H1 (cell line): ENCODE data around the gene EPHA4. TPM values are rescaled to one million over a fixed set of nuclear protein-coding genes. Genes with fewer than 3 reads are reported as not detected.

Source experiments
- CTCF ChIA-PET: fragments of 300-600 bp; sonication (Branson Sonifier 250); formaldehyde crosslinking; loops from one replicate; lab custom pipeline; 2021; ENCODE audit not compliant: partially characterized antibody; lab: Charles Lee
- POLR2A ChIA-PET: fragments of 300-600 bp; sonication (Branson Sonifier 250); formaldehyde crosslinking; loops from one replicate; lab custom pipeline; 2021; ENCODE audit warnings: inconsistent platforms; ENCODE audit not compliant: partially characterized antibody; lab: Charles Lee
- DNase-seq, 2 experiments: peaks; one replicate each; pipeline versions ENCODE4 v3.0.0 to v3.0.0-alpha.2; 2010 to 2022; ENCODE audit warnings: low spot score in 2 of 2, low read depth in 1 of 2, mixed read lengths in 1 of 2
- FAIRE-seq: peaks from 2 replicates; lab custom pipeline; 2011; peaks lifted over from hg19 to GRCh38; lab: Jason Lieb, UNC
- H2AFZ ChIP-seq: 2 replicates; pipeline ENCODE4 v1.8.1; 2012; ENCODE audit warnings: low read length, inconsistent platforms
- H2AK5ac ChIP-seq: 2 replicates; pipeline ENCODE4 v1.6.1; 2013; ENCODE audit warnings: low read depth, low read length
- H2BK120ac ChIP-seq: replicated peaks from 2 replicates; pipeline ENCODE3; 2013; ENCODE audit warnings: low read depth, low read length, inconsistent platforms
- H2BK12ac ChIP-seq: 2 replicates; pipeline ENCODE4 v1.6.1; 2013; ENCODE audit warnings: low read depth, low read length
- H2BK15ac ChIP-seq: 2 replicates; pipeline ENCODE4 v1.6.1; 2013; ENCODE audit warnings: low read length
- H2BK20ac ChIP-seq: 2 replicates; pipeline ENCODE4 v1.6.1; 2013; ENCODE audit warnings: low read length
- H2BK5ac ChIP-seq: 2 replicates; pipeline ENCODE4 v1.6.1; 2013; ENCODE audit warnings: low read depth, low read length
- H3K14ac ChIP-seq: 2 replicates; pipeline ENCODE4 v1.6.1; 2013; ENCODE audit warnings: inconsistent platforms; ENCODE audit not compliant: insufficient read length
- H3K18ac ChIP-seq: 2 replicates; pipeline ENCODE4 v1.6.1; 2013; ENCODE audit warnings: low read length; ENCODE audit errors: extremely low read depth
- H3K23ac ChIP-seq: 2 replicates; pipeline ENCODE4 v1.6.1; 2013; ENCODE audit warnings: inconsistent platforms; ENCODE audit not compliant: insufficient read length
- H3K23me2 ChIP-seq: 2 replicates; pipeline ENCODE4 v1.6.1; 2013; ENCODE audit warnings: low read depth, low read length
- H3K27ac ChIP-seq: 2 replicates; pipeline ENCODE4 v1.6.1; 2011; ENCODE audit warnings: low read depth, low read length, inconsistent platforms
- H3K27me3 ChIP-seq, 4 experiments: replicated peaks in 1 of 4; 1 replicate in 1 of 4; 2 replicates in 3 of 4; pipeline versions ENCODE4 v1.6.1 to v1.8.1; 2011 to 2013; ENCODE audit warnings: low read length in 3 of 4, mild to moderate bottlenecking in 3 of 4, inconsistent platforms in 2 of 4, mixed read lengths in 2 of 4, moderate library complexity in 1 of 4; ENCODE audit not compliant: control insufficient read depth in 3 of 4, insufficient read depth in 3 of 4; ENCODE audit errors: extremely low read depth in 1 of 4
- H3K36me3 ChIP-seq, 4 experiments: 2 replicates each; pipeline versions ENCODE4 v1.6.1 to v1.8.1; 2011 to 2013; ENCODE audit warnings: mild to moderate bottlenecking in 4 of 4, low read length in 3 of 4, moderate library complexity in 2 of 4, control low read depth in 1 of 4, inconsistent platforms in 1 of 4; ENCODE audit not compliant: insufficient read depth in 4 of 4, control insufficient read depth in 2 of 4
- H3K4ac ChIP-seq: replicated peaks from 2 replicates; pipeline ENCODE3; 2013; ENCODE audit warnings: low read length, low read depth, mixed read lengths, inconsistent platforms; ENCODE audit not compliant: insufficient read length
- H3K4me1 ChIP-seq, 4 experiments: replicated peaks in 1 of 4; 1 replicate in 1 of 4; 2 replicates in 3 of 4; pipeline versions ENCODE4 v1.6.1 to v1.8.1; 2011 to 2013; ENCODE audit warnings: low read length in 3 of 4, inconsistent platforms in 2 of 4, mixed read lengths in 1 of 4; ENCODE audit not compliant: insufficient read depth in 4 of 4, control insufficient read depth in 3 of 4
- H3K4me2 ChIP-seq, 2 experiments: 2 replicates each; pipeline versions ENCODE4 v1.6.1 to v1.8.1; 2011 to 2013; ENCODE audit warnings: low read depth in 2 of 2, low read length in 2 of 2, control low read depth in 1 of 2, inconsistent platforms in 1 of 2, mild to moderate bottlenecking in 1 of 2; ENCODE audit not compliant: insufficient read depth in 1 of 2
- H3K4me3 ChIP-seq, 4 experiments: fragments of 200-600, 300-600 bp in 1 of 4; sonication (generic), shearing (Covaris generic), sonication (Bioruptor Twin) in 1 of 4; 2 replicates each; pipeline versions ENCODE4 v1.5.1 to v1.8.1; 2011 to 2016; ENCODE audit warnings: low read length in 4 of 4, low read depth in 3 of 4, control low read depth in 2 of 4, inconsistent platforms in 2 of 4, mild to moderate bottlenecking in 2 of 4, mixed read lengths in 1 of 4, moderate library complexity in 1 of 4; ENCODE audit not compliant: insufficient read depth in 2 of 4; ENCODE audit errors: extremely low read depth in 1 of 4
- H3K56ac ChIP-seq: replicated peaks from 2 replicates; pipeline ENCODE3; 2013; ENCODE audit warnings: low read depth, mild to moderate bottlenecking, mixed read lengths, low read length, inconsistent platforms; ENCODE audit not compliant: insufficient read length
- H3K79me1 ChIP-seq: 2 replicates; pipeline ENCODE4 v1.6.1; 2013; ENCODE audit warnings: low read depth, low read length, control low read depth
- H3K79me2 ChIP-seq, 2 experiments: 2 replicates each; pipeline versions ENCODE4 v1.6.1 to v1.8.1; 2012 to 2013; ENCODE audit warnings: low read length in 2 of 2, mild to moderate bottlenecking in 2 of 2, inconsistent platforms in 1 of 2; ENCODE audit not compliant: insufficient read depth in 2 of 2, control insufficient read depth in 1 of 2
- H3K9ac ChIP-seq, 4 experiments: replicated peaks in 1 of 4; 1 replicate in 1 of 4; 2 replicates in 3 of 4; pipeline versions ENCODE4 v1.6.1 to v1.8.1; 2011 to 2013; ENCODE audit warnings: low read depth in 3 of 4, low read length in 3 of 4, control low read depth in 2 of 4, mild to moderate bottlenecking in 2 of 4, moderate library complexity in 2 of 4, inconsistent platforms in 1 of 4; ENCODE audit errors: extremely low read depth in 1 of 4
- H3K9me3 ChIP-seq, 2 experiments: 2 replicates each; pipeline versions ENCODE4 v1.6.1 to v1.8.1; 2012 to 2013; ENCODE audit warnings: mild to moderate bottlenecking in 2 of 2, moderate library complexity in 2 of 2, control low read depth in 1 of 2, inconsistent platforms in 1 of 2, low read depth in 1 of 2, low read length in 1 of 2, mixed read lengths in 1 of 2; ENCODE audit not compliant: insufficient read depth in 2 of 2
- H4K20me1 ChIP-seq, 2 experiments: replicated peaks in 1 of 2; 2 replicates each; pipeline versions ENCODE3 to v1.8.1; 2011 to 2013; ENCODE audit warnings: inconsistent platforms in 2 of 2, low read length in 2 of 2, mild to moderate bottlenecking in 1 of 2; ENCODE audit not compliant: insufficient read depth in 2 of 2, control insufficient read depth in 1 of 2
- H4K5ac ChIP-seq: 2 replicates; pipeline ENCODE4 v1.6.1; 2013; ENCODE audit warnings: low read length, low read depth, mixed read lengths, inconsistent platforms; ENCODE audit not compliant: insufficient read length
- H4K8ac ChIP-seq: 2 replicates; pipeline ENCODE4 v1.8.0; 2013; ENCODE audit warnings: mild to moderate bottlenecking, moderate library complexity, low read length, inconsistent platforms; ENCODE audit not compliant: insufficient read depth; ENCODE audit errors: extremely low read depth
- H4K91ac ChIP-seq: replicated peaks from 2 replicates; pipeline ENCODE3; 2013; ENCODE audit warnings: low read length, mixed read lengths, inconsistent platforms; ENCODE audit not compliant: insufficient read length
- CREB1 ChIP-seq: IDR thresholded peaks from 2 replicates; pipeline ENCODE4 v1.6.1; 2012; ENCODE audit warnings: inconsistent platforms
- CTBP2 ChIP-seq: IDR thresholded peaks from 2 replicates; pipeline ENCODE4 v1.7.0; 2011; ENCODE audit warnings: borderline replicate concordance, mild to moderate bottlenecking, moderate library complexity, mixed read lengths, low read length; ENCODE audit not compliant: insufficient read depth, insufficient read length
- HDAC2 ChIP-seq, 2 experiments: fragments of 300-600 bp in 1 of 2; sonication (generic) in 1 of 2; IDR thresholded peaks; 2 replicates each; pipeline ENCODE4 v1.6.1; 2011 to 2012; ENCODE audit warnings: low read depth in 2 of 2, low read length in 2 of 2, mild to moderate bottlenecking in 2 of 2, moderate library complexity in 2 of 2, borderline replicate concordance in 1 of 2, inconsistent platforms in 1 of 2
- HDAC6 ChIP-seq: IDR thresholded peaks from one replicate; pipeline ENCODE4 v1.7.1; 2012; ENCODE audit warnings: low read depth, mild to moderate bottlenecking, inconsistent platforms, low read length, moderate library complexity
- KDM5A ChIP-seq: fragments of 200-600 bp; IDR thresholded peaks from 2 replicates; pipeline ENCODE4 v1.7.1; 2012; ENCODE audit warnings: mild to moderate bottlenecking, low read length, inconsistent platforms, mixed read lengths
- NRF1 ChIP-seq: IDR thresholded peaks from 2 replicates; pipeline ENCODE4 v1.6.1; 2011; ENCODE audit warnings: mild to moderate bottlenecking, low read depth, low read length, improper control_type of control experiment
- RAD21 ChIP-seq, 2 experiments: IDR thresholded peaks in 1 of 2; conservative IDR thresholded peaks in 1 of 2; 2 replicates each; pipeline ENCODE4 v1.6.1; 2011; ENCODE audit warnings: low read depth in 2 of 2, low read length in 2 of 2, improper control_type of control experiment in 1 of 2, inconsistent platforms in 1 of 2, mild to moderate bottlenecking in 1 of 2, moderate library complexity in 1 of 2
- RNF2 ChIP-seq: fragments of 200-900, 300-1000 bp; sonication (generic); IDR thresholded peaks from 2 replicates; pipeline ENCODE4 v1.7.1; 2016; ENCODE audit warnings: borderline replicate concordance, low read depth, mild to moderate bottlenecking, antibody characterized with exemption, low read length; ENCODE audit not compliant: poor library complexity, severe bottlenecking; ENCODE audit errors: missing control alignments
- SAP30 ChIP-seq: fragments of 300-600 bp; sonication (generic); IDR thresholded peaks from 2 replicates; pipeline ENCODE4 v1.7.1; 2012; ENCODE audit warnings: low read length, moderate library complexity, mild to moderate bottlenecking, inconsistent platforms; ENCODE audit not compliant: insufficient read depth, insufficient replicate concordance
- SIX5 ChIP-seq: IDR thresholded peaks from 2 replicates; pipeline ENCODE4 v1.6.1; 2011; ENCODE audit warnings: mild to moderate bottlenecking, low read depth, low read length
- SUZ12 ChIP-seq: fragments of 200-600 bp; sonication (generic); IDR thresholded peaks from 2 replicates; pipeline ENCODE4 v1.6.1; 2012; ENCODE audit warnings: mild to moderate bottlenecking, inconsistent platforms, low read length, moderate library complexity, mixed read lengths
- TAF1 ChIP-seq: IDR thresholded peaks from 2 replicates; pipeline ENCODE4 v1.6.1; 2011; ENCODE audit warnings: mild to moderate bottlenecking, low read depth, low read length
- TAF7 ChIP-seq: optimal IDR thresholded peaks from 2 replicates; pipeline ENCODE3; 2011; ENCODE audit warnings: low read depth, mild to moderate bottlenecking, inconsistent platforms, low read length, moderate library complexity, borderline replicate concordance
- WGBS, 2 experiments: shearing (Covaris generic) in 1 of 2; methylation state at CpG; one replicate each; pipeline versions ENCODE4 v1.1.6 to v1.1.7; 2013 to 2015; ENCODE audit warnings: low lambda C conversion rate in 2 of 2, mixed read lengths in 2 of 2, inconsistent platforms in 1 of 2, low coverage in 1 of 2, missing lambda C conversion rate in 1 of 2; ENCODE audit not compliant: insufficient replicate concordance in 2 of 2, insufficient coverage in 1 of 2, insufficient read length in 1 of 2; ENCODE audit errors: extremely low coverage in 1 of 2, missing lambda C conversion rate in 1 of 2; 5-methylcytosine and 5-hydroxymethylcytosine counted together
- polyA plus RNA-seq, 7 experiments: library from polyadenylated mRNA; depleted of rRNA in 3 of 7; stranded (reverse) in 5 of 7; unstranded in 2 of 7; fragments of >200 nt in 5 of 7; fragments of 200-250 nt in 2 of 7; gene quantifications; 1 replicate in 5 of 7; 2 replicates in 1 of 7; 4 replicates in 1 of 7; pipeline versions ENCODE4 v1.2.1 to v1.2.3, GENCODE V29; 2011 to 2013; ENCODE audit warnings: missing spikeins in 2 of 7, mixed read lengths in 2 of 7
- total RNA-seq: library from RNA; stranded (reverse); fragmentation: NEBNext Ultra II Directional; extraction: Animal tissue kit (Norgen Biotek cat#: 25700); gene quantifications from 2 replicates; pipeline ENCODE4 v1.2.1, GENCODE V29; 2021

The EPHA4 gene
- total and polyA plus RNA-seq, 2 of the 8 experiments (the other 6 are each of a cell fraction or from before 2014, with no cell fraction given) = 4.3 to 5.7 TPM

DNA sequence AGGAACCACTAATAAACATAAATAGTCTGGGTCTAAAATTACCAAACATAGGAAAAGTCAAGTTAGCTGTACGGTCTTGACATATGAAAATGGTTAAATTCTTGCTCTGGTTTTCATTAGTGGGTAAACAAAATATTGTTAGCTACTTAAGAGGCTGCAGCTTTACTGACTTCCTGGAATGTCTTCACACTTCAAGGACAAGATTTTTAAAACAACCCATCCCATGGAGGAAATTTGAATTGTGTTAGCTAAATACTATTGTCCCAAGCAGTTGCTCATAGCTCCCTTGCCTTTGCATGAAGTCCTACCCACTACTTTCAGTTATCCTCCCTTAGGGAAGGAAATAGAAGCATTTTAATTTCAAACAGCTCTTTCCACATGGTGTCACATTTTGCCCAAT lies 128.5 kb downstream of the EPHA4 start:
- 90% methylated on average over 1 of the region's 1 CpG; no CpG with 5 or more reads in 1 of the 2 experiments for WGBS, 2 experiments
- no peak overlapping the region for H2AFZ ChIP-seq
- no peak overlapping the region for H2BK12ac ChIP-seq
- FAIRE-seq (no peak), DNase-seq (no peak)
- peaks cover 0 to 13% (median 5%) of the 10 kb centered on the region in 4 experiments; a peak in 6 of 8 replicates for H3K36me3 ChIP-seq
- H4K20me1 ChIP-seq = no peaks in the 10 kb centered on the region
- H3K23me2 ChIP-seq = no peaks in the 10 kb centered on the region
- H3K23ac ChIP-seq = no peak overlapping the region
- ChIA-PET POLR2A (no interaction called here), CTCF (no interaction called here)
- H3K18ac ChIP-seq = no peak overlapping the region
- no peak overlapping the region for H2BK20ac ChIP-seq
- H3K4me2 ChIP-seq = no peak overlapping the region
- no peak overlapping the region for H3K4me3 ChIP-seq
- no peak overlapping the region for H4K5ac ChIP-seq
- H2AK5ac ChIP-seq = no peak overlapping the region
- no peak overlapping the region for H3K14ac ChIP-seq
- H3K27me3 ChIP-seq = no peaks in the 10 kb centered on the region
- no peak overlapping the region for H2BK15ac ChIP-seq
- H4K8ac ChIP-seq = no peak overlapping the region
- no peaks in the 10 kb centered on the region for H3K79me1 ChIP-seq
- H2BK120ac ChIP-seq = no peak overlapping the region
- H3K4ac ChIP-seq = no peak overlapping the region
- no peak overlapping the region for H3K56ac ChIP-seq
- H3K9ac ChIP-seq = no peak overlapping the region
- H3K27ac ChIP-seq = no peak overlapping the region
- no peaks in the 10 kb centered on the region for H3K4me1 ChIP-seq
- H3K79me2 ChIP-seq = no peaks in the 10 kb centered on the region
- no peak overlapping the region for H4K91ac ChIP-seq
- H3K9me3 ChIP-seq = no peaks in the 10 kb centered on the region
- H2BK5ac ChIP-seq = no peak overlapping the region
- TF ChIP-seq SUZ12 (no peak), CTBP2 (no peak), TAF7 (no peak), HDAC2 (IDR thresholded peaks at IDR 0.05; ENCODE audit: borderline replicate concordance in 1 of 2, low read depth in 2 of 2, low read length in 2 of 2) (no peak), SIX5 (no peak), HDAC6 (no peak), CREB1 (no peak), RAD21 (IDR thresholded peaks at IDR 0.05 in 1 of 2, conservative IDR thresholded peaks at IDR 0.05 in 1 of 2; ENCODE audit: low read depth in 2 of 2, low read length in 2 of 2) (no peak), KDM5A (no peak), RNF2 (no peak), NRF1 (no peak), SAP30 (no peak), TAF1 (no peak)
